HepG2 (cell line): ENCODE results near the gene SEMA4A. TPM values are rescaled to one million over a fixed set of nuclear protein-coding genes. Genes with fewer than 3 reads are reported as not detected.

Experiments used
- ATAC-seq: fragments of 200-7000 bp; cut with Tn5 transposase; 3 replicates; pipeline ENCODE4 v1.9.1; 2020; ENCODE audit warnings: mild to moderate bottlenecking, moderate library complexity
- BruUV-seq: library from RNA; stranded (reverse); fragments of 400-500 nt; replicated peaks from 2 replicates; lab custom pipeline; 2021; lab: Mats Ljungman, UMichigan
- CTCF ChIA-PET: fragments of 300-600 bp; formaldehyde crosslinking; extraction: SDS; loops from one replicate; lab custom pipeline; 2021; ENCODE audit warnings: low total read pairs, inconsistent platforms, low intra/inter-chr PET ratio; lab: Yijun Ruan, JAX
- POLR2A ChIA-PET: fragments of 350-600 bp; sonication (Branson Sonifier 250); formaldehyde crosslinking; loops from one replicate; lab custom pipeline; 2020; ENCODE audit warnings: antibody characterized with exemption, inconsistent platforms; lab: Yijun Ruan, JAX
- DNase-seq: peaks from one replicate; pipeline ENCODE4 v3.0.0-alpha.2; 2015; ENCODE audit warnings: low spot score
- FAIRE-seq: peaks from 3 replicates; lab custom pipeline; 2011; peaks lifted over from hg19 to GRCh38; lab: Jason Lieb, UNC
- H2AFZ ChIP-seq: one replicate; pipeline ENCODE4 v1.6.1; 2011; ENCODE audit warnings: low read length, inconsistent platforms
- H3K27ac ChIP-seq: fragments of 300-600 bp; 3 replicates; pipeline ENCODE4 v1.8.0; 2011; ENCODE audit warnings: mixed run types, mild to moderate bottlenecking, mixed read lengths, low read length, inconsistent platforms; ENCODE audit not compliant: insufficient read depth; ENCODE audit errors: extremely low read length
- H3K27me3 ChIP-seq, 2 experiments: fragments of 200-600 bp in 1 of 2; 2 replicates in 1 of 2; 3 replicates in 1 of 2; pipeline versions ENCODE4 v1.6.0 to v1.8.0; 2011; ENCODE audit warnings: low read length in 2 of 2, mild to moderate bottlenecking in 2 of 2, moderate library complexity in 2 of 2, inconsistent platforms in 1 of 2; ENCODE audit not compliant: insufficient read depth in 2 of 2, control insufficient read depth in 1 of 2
- H3K36me3 ChIP-seq, 2 experiments: fragments of 200-600 bp in 1 of 2; replicated peaks in 1 of 2; 2 replicates in 1 of 2; 3 replicates in 1 of 2; pipeline versions ENCODE4 v1.5.1 to v1.8.0; 2011; ENCODE audit warnings: low read length in 2 of 2, inconsistent platforms in 1 of 2; ENCODE audit not compliant: insufficient read depth in 2 of 2, control insufficient read depth in 1 of 2
- H3K4me1 ChIP-seq: 2 replicates; pipeline ENCODE4 v1.5.1; 2012; ENCODE audit warnings: low read length, inconsistent platforms; ENCODE audit not compliant: insufficient read depth
- H3K4me2 ChIP-seq: 2 replicates; pipeline ENCODE4 v1.6.0; 2011; ENCODE audit warnings: low read depth, low read length, inconsistent platforms
- H3K4me3 ChIP-seq, 3 experiments: fragments of 200-600 bp in 1 of 3; sonication (generic), shearing (Covaris generic) in 1 of 3; replicated peaks in 1 of 3; 2 replicates each; pipeline ENCODE4 v1.5.1; 2011 to 2016; ENCODE audit warnings: low read length in 3 of 3, inconsistent platforms in 2 of 3, low read depth in 2 of 3, mild to moderate bottlenecking in 2 of 3, control low read depth in 1 of 3, mixed read lengths in 1 of 3; ENCODE audit not compliant: insufficient read depth in 1 of 3
- H3K79me2 ChIP-seq: one replicate; pipeline ENCODE4 v1.6.1; 2011; ENCODE audit warnings: low read length, inconsistent platforms; ENCODE audit not compliant: insufficient read depth
- H3K9ac ChIP-seq: 2 replicates; pipeline ENCODE4 v1.6.0; 2011; ENCODE audit warnings: mild to moderate bottlenecking, low read depth, low read length, inconsistent platforms; ENCODE audit not compliant: insufficient read depth
- H3K9me3 ChIP-seq: 2 replicates; pipeline ENCODE4 v1.5.1; 2012; ENCODE audit warnings: mild to moderate bottlenecking, low read length
- H4K20me1 ChIP-seq: 2 replicates; pipeline ENCODE4 v1.6.0; 2011; ENCODE audit warnings: inconsistent platforms, mild to moderate bottlenecking, low read length, moderate library complexity; ENCODE audit not compliant: insufficient read depth
- SALL1 ChIP-seq: sonication (generic); formaldehyde crosslinking; IDR thresholded peaks from 2 replicates; pipeline ENCODE4 v1.8.0; 2022; ENCODE audit warnings: mild to moderate bottlenecking, missing genetic modification reagents
- SMAD9 ChIP-seq: sonication (generic); formaldehyde crosslinking; IDR thresholded peaks from 2 replicates; pipeline ENCODE4 v1.5.1; 2020; ENCODE audit warnings: mild to moderate bottlenecking, missing genetic modification reagents
- SSRP1 ChIP-seq: IDR thresholded peaks from 2 replicates; pipeline ENCODE4 v1.6.1; 2016; ENCODE audit warnings: control low read depth
- TAF15 ChIP-seq: fragments of 200-400 bp; formaldehyde crosslinking; IDR thresholded peaks from one replicate; pipeline ENCODE4 v1.6.1; 2018; ENCODE audit warnings: mild to moderate bottlenecking, low read depth, low read length; ENCODE audit not compliant: poor library complexity, severe bottlenecking
- TCF12 ChIP-seq, 2 experiments: fragments of 450-650 bp in 1 of 2; sonication (generic) in 1 of 2; formaldehyde crosslinking in 1 of 2; IDR thresholded peaks; 2 replicates each; pipeline versions ENCODE4 v1.6.1 to v1.8.0; 2017 to 2022; ENCODE audit warnings: antibody characterized with exemption in 1 of 2, mild to moderate bottlenecking in 1 of 2, missing genetic modification reagents in 1 of 2, moderate library complexity in 1 of 2
- ZMYM4 ChIP-seq: sonication (generic); formaldehyde crosslinking; IDR thresholded peaks from 2 replicates; pipeline ENCODE4 v1.8.1; 2023; ENCODE audit warnings: mild to moderate bottlenecking, missing genetic modification reagents
- ZNF749 ChIP-seq: sonication (generic); formaldehyde crosslinking; IDR thresholded peaks from 2 replicates; pipeline ENCODE4 v1.8.0; 2022; ENCODE audit warnings: mild to moderate bottlenecking, missing genetic modification reagents, moderate library complexity, borderline replicate concordance
- ZNF891 ChIP-seq: sonication (generic); formaldehyde crosslinking; IDR thresholded peaks from 2 replicates; pipeline ENCODE4 v1.5.0; 2020; ENCODE audit warnings: mild to moderate bottlenecking, missing genetic modification reagents
- WGBS: methylation state at CpG from one replicate; pipeline ENCODE4 v1.1.6; 2017; ENCODE audit warnings: low lambda C conversion rate; 5-methylcytosine and 5-hydroxymethylcytosine counted together
- in situ Hi-C: cut with HindIII; loops from 2 replicates; pipeline ENCODE4 v1.10.0; 2017; ENCODE audit warnings: low pct_unique_long_range_greater_than_20kb; ENCODE audit not compliant: extremely low pct_ligation_motif_present
- intact Hi-C: fragments of 100-400 bp; cut with micrococcal nuclease; formaldehyde crosslinking; loops from one replicate; pipeline ENCODE4 v1.10.0; 2022; ENCODE audit not compliant: unreplicated experiment
- polyA plus RNA-seq, 8 experiments: library from polyadenylated mRNA; depleted of rRNA in 3 of 8; stranded (reverse) in 7 of 8; unstranded in 1 of 8; fragments of >200 nt; fragmentation: Illumina TruSeq in 4 of 8; extraction: Trizol in 4 of 8; gene quantifications; 2 replicates each; pipeline versions ENCODE4 v1.2.1 to v1.2.3, GENCODE V29; 2011 to 2016; ENCODE audit warnings: low read depth in 4 of 8, missing spikeins in 1 of 8, mixed read lengths in 1 of 8; ENCODE audit not compliant: insufficient read depth in 1 of 8
- total RNA-seq, 5 experiments: library from RNA; depleted of rRNA; stranded (reverse); fragments of >200 nt; fragmentation: Illumina TruSeq; extraction: Trizol; gene quantifications; 2 replicates each; pipeline ENCODE4 v1.2.3, GENCODE V29; 2016; ENCODE audit warnings: low read depth in 1 of 5
- TF ChIP-seq, protein P1 (sequence below): sonication (generic); formaldehyde crosslinking; IDR thresholded peaks from 2 replicates; pipeline ENCODE4 v1.5.0; 2020; ENCODE audit warnings: missing genetic modification reagents
- TF ChIP-seq, protein P2 (sequence below): sonication (generic); formaldehyde crosslinking; IDR thresholded peaks from 2 replicates; pipeline ENCODE4 v1.8.0; 2022; ENCODE audit warnings: missing genetic modification reagents, mild to moderate bottlenecking, inconsistent platforms, borderline replicate concordance
- TF ChIP-seq, protein P3 (sequence below): sonication (generic); formaldehyde crosslinking; IDR thresholded peaks from 2 replicates; pipeline ENCODE4 v1.5.0; 2020; ENCODE audit warnings: mild to moderate bottlenecking, missing genetic modification reagents, borderline replicate concordance
- TF ChIP-seq, protein P4 (sequence below): sonication (generic); formaldehyde crosslinking; IDR thresholded peaks from 2 replicates; pipeline ENCODE4; 2020; ENCODE audit warnings: missing genetic modification reagents, mild to moderate bottlenecking, borderline replicate concordance

SEMA4A gene
- total and polyA plus RNA-seq, 2 of the 13 experiments (the other 11 are each of a cell fraction or from before 2014, with no cell fraction given) = 0.09 to 0.20 TPM

DNA sequence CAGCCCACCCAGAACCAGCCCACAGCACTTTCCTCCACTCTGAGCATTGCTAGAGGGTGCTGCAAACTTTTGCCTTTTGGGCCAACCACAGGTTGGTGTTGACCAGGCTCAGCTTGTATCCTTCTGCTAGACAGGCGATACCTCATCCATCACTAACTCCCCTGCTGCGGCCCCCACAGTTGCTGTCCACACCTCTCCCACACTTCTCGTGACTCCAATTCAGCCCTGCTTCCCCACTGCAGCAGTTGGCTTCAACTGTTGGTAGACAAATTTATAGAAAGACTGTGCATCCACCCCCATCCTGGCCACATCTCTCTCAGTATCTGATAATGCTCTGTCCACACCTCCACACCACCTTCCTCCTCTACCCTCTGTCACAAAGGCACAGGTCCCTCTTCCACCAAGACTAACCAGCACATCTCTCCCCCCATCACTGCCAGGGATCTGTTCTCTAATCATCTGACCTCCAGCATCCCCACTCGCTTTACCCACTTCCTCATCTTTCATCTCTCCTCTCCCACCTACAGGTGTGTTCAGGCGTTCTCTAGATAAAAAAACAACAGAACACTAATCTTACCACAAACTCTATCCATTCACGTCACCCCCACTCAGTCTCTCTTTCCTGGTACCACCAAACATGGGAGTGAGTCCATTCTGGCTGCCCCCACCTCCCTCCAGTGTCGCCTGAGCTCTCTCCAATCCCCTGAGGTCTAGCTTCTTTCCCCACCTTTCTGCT lies 24.7 kb downstream of the SEMA4A start:
- Histone ChIP-seq H3K36me3 (no peaks in the 10 kb centered on the region), H4K20me1 (no peaks in the 10 kb centered on the region), H3K4me2 (no peak overlapping the region), H3K9ac (no peak overlapping the region), H2AFZ (no peak overlapping the region), H3K9me3 (no peaks in the 10 kb centered on the region), H3K27me3 (no peaks in the 10 kb centered on the region), H3K4me3 (no peak overlapping the region), H3K79me2 (no peaks in the 10 kb centered on the region), H3K4me1 (peaks cover 93% of the 10 kb centered on the region), H3K27ac (no peak overlapping the region)
- ChIA-PET CTCF (no interaction called here), POLR2A (interaction anchor here (1.0 to 3.8 kb wide), 2 partner anchors 32 to 35 kb away, joined by 3 to 19 read pairs; partner anchors contain the start of gene PMF1)
- intact Hi-C loops (no loop called here), in situ Hi-C loops (no loop called here)
- WGBS = 93% methylated on average over 7 of the region's 7 CpGs
- FAIRE-seq = no peak
- no peak for ATAC-seq
- BruUV-seq = no TSS peak
- DNase-seq = no peak
- TF ChIP-seq SMAD9 (no peak), SSRP1 (no peak), TCF12 (IDR thresholded peaks at IDR 0.05) (no peak), TCF12 (CRISPR knock-in tag; IDR thresholded peaks at IDR 0.05) (no peak), ZNF749 (CRISPR knock-in tag) (no peak), SALL1 (CRISPR knock-in tag) (no peak), TAF15 (no peak), ZMYM4 (CRISPR knock-in tag) (no peak), ZNF891 (CRISPR knock-in tag) (no peak)
- TF ChIP-seq, protein P1, sequence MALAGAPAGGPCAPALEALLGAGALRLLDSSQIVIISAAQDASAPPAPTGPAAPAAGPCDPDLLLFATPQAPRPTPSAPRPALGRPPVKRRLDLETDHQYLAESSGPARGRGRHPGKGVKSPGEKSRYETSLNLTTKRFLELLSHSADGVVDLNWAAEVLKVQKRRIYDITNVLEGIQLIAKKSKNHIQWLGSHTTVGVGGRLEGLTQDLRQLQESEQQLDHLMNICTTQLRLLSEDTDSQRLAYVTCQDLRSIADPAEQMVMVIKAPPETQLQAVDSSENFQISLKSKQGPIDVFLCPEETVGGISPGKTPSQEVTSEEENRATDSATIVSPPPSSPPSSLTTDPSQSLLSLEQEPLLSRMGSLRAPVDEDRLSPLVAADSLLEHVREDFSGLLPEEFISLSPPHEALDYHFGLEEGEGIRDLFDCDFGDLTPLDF (CRISPR knock-in tag) = no peak
- TF ChIP-seq, protein P2, sequence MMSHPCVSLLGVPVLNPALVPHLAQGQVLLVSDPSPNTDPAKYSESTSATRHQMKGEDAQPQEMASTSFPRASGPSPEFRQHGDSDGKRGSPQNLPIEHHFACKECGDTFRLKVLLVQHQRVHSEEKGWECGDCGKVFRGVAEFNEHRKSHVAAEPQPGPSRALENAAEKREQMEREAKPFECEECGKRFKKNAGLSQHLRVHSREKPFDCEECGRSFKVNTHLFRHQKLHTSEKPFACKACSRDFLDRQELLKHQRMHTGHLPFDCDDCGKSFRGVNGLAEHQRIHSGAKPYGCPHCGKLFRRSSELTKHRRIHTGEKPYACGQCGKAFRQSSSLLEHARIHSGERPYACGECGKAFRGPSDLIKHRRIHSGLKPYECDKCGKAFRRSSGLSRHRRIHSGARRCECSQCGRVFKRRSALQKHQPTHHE = no peak
- TF ChIP-seq, protein P3, sequence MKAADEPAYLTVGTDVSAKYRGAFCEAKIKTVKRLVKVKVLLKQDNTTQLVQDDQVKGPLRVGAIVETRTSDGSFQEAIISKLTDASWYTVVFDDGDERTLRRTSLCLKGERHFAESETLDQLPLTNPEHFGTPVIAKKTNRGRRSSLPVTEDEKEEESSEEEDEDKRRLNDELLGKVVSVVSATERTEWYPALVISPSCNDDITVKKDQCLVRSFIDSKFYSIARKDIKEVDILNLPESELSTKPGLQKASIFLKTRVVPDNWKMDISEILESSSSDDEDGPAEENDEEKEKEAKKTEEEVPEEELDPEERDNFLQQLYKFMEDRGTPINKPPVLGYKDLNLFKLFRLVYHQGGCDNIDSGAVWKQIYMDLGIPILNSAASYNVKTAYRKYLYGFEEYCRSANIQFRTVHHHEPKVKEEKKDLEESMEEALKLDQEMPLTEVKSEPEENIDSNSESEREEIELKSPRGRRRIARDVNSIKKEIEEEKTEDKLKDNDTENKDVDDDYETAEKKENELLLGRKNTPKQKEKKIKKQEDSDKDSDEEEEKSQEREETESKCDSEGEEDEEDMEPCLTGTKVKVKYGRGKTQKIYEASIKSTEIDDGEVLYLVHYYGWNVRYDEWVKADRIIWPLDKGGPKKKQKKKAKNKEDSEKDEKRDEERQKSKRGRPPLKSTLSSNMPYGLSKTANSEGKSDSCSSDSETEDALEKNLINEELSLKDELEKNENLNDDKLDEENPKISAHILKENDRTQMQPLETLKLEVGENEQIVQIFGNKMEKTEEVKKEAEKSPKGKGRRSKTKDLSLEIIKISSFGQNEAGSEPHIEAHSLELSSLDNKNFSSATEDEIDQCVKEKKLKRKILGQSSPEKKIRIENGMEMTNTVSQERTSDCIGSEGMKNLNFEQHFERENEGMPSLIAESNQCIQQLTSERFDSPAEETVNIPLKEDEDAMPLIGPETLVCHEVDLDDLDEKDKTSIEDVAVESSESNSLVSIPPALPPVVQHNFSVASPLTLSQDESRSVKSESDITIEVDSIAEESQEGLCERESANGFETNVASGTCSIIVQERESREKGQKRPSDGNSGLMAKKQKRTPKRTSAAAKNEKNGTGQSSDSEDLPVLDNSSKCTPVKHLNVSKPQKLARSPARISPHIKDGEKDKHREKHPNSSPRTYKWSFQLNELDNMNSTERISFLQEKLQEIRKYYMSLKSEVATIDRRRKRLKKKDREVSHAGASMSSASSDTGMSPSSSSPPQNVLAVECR (CRISPR knock-in tag) = no peak
- TF ChIP-seq, protein P4, sequence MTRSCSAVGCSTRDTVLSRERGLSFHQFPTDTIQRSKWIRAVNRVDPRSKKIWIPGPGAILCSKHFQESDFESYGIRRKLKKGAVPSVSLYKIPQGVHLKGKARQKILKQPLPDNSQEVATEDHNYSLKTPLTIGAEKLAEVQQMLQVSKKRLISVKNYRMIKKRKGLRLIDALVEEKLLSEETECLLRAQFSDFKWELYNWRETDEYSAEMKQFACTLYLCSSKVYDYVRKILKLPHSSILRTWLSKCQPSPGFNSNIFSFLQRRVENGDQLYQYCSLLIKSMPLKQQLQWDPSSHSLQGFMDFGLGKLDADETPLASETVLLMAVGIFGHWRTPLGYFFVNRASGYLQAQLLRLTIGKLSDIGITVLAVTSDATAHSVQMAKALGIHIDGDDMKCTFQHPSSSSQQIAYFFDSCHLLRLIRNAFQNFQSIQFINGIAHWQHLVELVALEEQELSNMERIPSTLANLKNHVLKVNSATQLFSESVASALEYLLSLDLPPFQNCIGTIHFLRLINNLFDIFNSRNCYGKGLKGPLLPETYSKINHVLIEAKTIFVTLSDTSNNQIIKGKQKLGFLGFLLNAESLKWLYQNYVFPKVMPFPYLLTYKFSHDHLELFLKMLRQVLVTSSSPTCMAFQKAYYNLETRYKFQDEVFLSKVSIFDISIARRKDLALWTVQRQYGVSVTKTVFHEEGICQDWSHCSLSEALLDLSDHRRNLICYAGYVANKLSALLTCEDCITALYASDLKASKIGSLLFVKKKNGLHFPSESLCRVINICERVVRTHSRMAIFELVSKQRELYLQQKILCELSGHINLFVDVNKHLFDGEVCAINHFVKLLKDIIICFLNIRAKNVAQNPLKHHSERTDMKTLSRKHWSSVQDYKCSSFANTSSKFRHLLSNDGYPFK (CRISPR knock-in tag) = no peak
